Panc1 (cell line): ENCODE data around the gene PRND. TPM values are rescaled to one million over a fixed set of nuclear protein-coding genes. Genes with fewer than 3 reads are reported as not detected.

ENCODE experiments used
- ATAC-seq: fragments of 200-7000 bp; cut with Tn5 transposase; 2 replicates; pipeline ENCODE4 v1.9.1; 2020; ENCODE audit warnings: mild to moderate bottlenecking, moderate library complexity
- BruUV-seq: library from RNA; stranded (reverse); fragments of 400-500 nt; replicated peaks from 2 replicates; lab custom pipeline; 2021; lab: Mats Ljungman, UMichigan
- CTCF ChIA-PET: fragments of 300-600 bp; sonication (Branson Sonifier 250); formaldehyde crosslinking; loops from one replicate; lab custom pipeline; 2022; ENCODE audit warnings: antibody characterized with exemption; lab: Charles Lee
- POLR2A ChIA-PET: fragments of 300-600 bp; sonication (Branson Sonifier 250); formaldehyde crosslinking; loops from one replicate; lab custom pipeline; 2022; ENCODE audit warnings: antibody characterized with exemption; lab: Charles Lee
- DNase-seq: peaks from one replicate; pipeline ENCODE4 v3.0.0-alpha.2; 2010; ENCODE audit warnings: low read depth, low spot score
- H3K27ac ChIP-seq: 2 replicates; pipeline ENCODE4 v1.5.1; 2011; ENCODE audit warnings: mild to moderate bottlenecking, low read length, inconsistent platforms
- H3K27me3 ChIP-seq: fragments of 200-500 bp; sonication (Bioruptor generic); 2 replicates; pipeline ENCODE4 v1.6.0; 2014; ENCODE audit warnings: low read length, inconsistent platforms; ENCODE audit not compliant: control insufficient read depth, insufficient read depth
- H3K36me3 ChIP-seq: fragments of 200-500 bp; sonication (Bioruptor generic); 2 replicates; pipeline ENCODE4 v1.5.1; 2014; ENCODE audit warnings: inconsistent platforms, mild to moderate bottlenecking, low read length, moderate library complexity; ENCODE audit not compliant: control insufficient read depth, insufficient read depth
- H3K4me1 ChIP-seq: 2 replicates; pipeline ENCODE4 v1.5.1; 2011; ENCODE audit warnings: inconsistent platforms, mild to moderate bottlenecking, low read length, moderate library complexity; ENCODE audit not compliant: control insufficient read depth, insufficient read depth
- H3K4me3 ChIP-seq, 2 experiments: 2 replicates each; pipeline ENCODE4 v1.5.1; 2011 to 2012; ENCODE audit warnings: low read depth in 2 of 2, low read length in 2 of 2, mild to moderate bottlenecking in 2 of 2, inconsistent platforms in 1 of 2, moderate library complexity in 1 of 2
- H3K9me3 ChIP-seq: fragments of 200-500 bp; sonication (Bioruptor generic); 2 replicates; pipeline ENCODE4 v1.5.1; 2014; ENCODE audit warnings: low read depth, mild to moderate bottlenecking, inconsistent platforms, low read length, moderate library complexity; ENCODE audit not compliant: control insufficient read depth, insufficient read depth
- CTCF ChIP-seq: fragments of 450-650 bp; IDR thresholded peaks from 2 replicates; pipeline ENCODE4 v1.5.1; 2017; ENCODE audit warnings: mild to moderate bottlenecking
- POLR2AphosphoS5 ChIP-seq: IDR thresholded peaks from 2 replicates; pipeline ENCODE4 v1.6.1; 2012; ENCODE audit warnings: mild to moderate bottlenecking, low read depth, low read length, moderate library complexity
- REST ChIP-seq, 2 experiments: IDR thresholded peaks; 2 replicates each; pipeline ENCODE4 v1.6.1; 2011 to 2012; ENCODE audit warnings: low read depth in 2 of 2, control low read depth in 1 of 2, low read length in 1 of 2, mild to moderate bottlenecking in 1 of 2, moderate library complexity in 1 of 2; ENCODE audit not compliant: insufficient read depth in 1 of 2
- SIN3A ChIP-seq: IDR thresholded peaks from 2 replicates; pipeline ENCODE4 v1.6.1; 2012; ENCODE audit warnings: low read depth, mild to moderate bottlenecking, low read length, moderate library complexity, borderline replicate concordance; ENCODE audit not compliant: insufficient read depth
- TCF7L2 ChIP-seq: IDR thresholded peaks from 2 replicates; pipeline ENCODE4 v1.6.1; 2011; ENCODE audit warnings: mild to moderate bottlenecking, low read depth, low read length, inconsistent platforms
- in situ Hi-C: cut with HindIII; loops from 2 replicates; pipeline ENCODE4 v1.10.0; 2016; ENCODE audit warnings: low sequenced_read_pairs, low pct_unique_long_range_greater_than_20kb
- intact Hi-C: fragments of 100-400 bp; cut with micrococcal nuclease; formaldehyde crosslinking; loops from one replicate; pipeline ENCODE4 v1.10.0; 2022; ENCODE audit not compliant: unreplicated experiment
- total RNA-seq: library from RNA; stranded (reverse); gene quantifications from one replicate; pipeline ENCODE4 v1.2.1, GENCODE V29; 2021; ENCODE audit not compliant: unreplicated experiment

The PRND gene
- total RNA-seq, 1 experiment from 2014 or later = not detected

- TF ChIP-seq REST (IDR thresholded peaks at IDR 0.05; ENCODE audit: insufficient read depth in 1 of 2, low read depth in 2 of 2, low read length in 1 of 2) (no peak), CTCF (no peak), TCF7L2 (no peak), SIN3A (no peak), POLR2AphosphoS5 (no peak)
- Histone ChIP-seq H3K4me3 (no peak overlapping the region), H3K36me3 (no peaks in the 10 kb centered on the region; the same call in 1 of the 2 replicates), H3K4me1 (peaks cover 30% of the 10 kb centered on the region), H3K27ac (peak overlapping the region; percentile 94), H3K27me3 (no peaks in the 10 kb centered on the region), H3K9me3 (no peaks in the 10 kb centered on the region)
- ChIA-PET POLR2A (no interaction called here), CTCF (interaction anchor here (0.7 kb wide), 1 partner anchor 138 kb away, joined by 10 read pairs; no protein-coding TSS in a partner anchor)
- in situ Hi-C loops = no loop called here
- ATAC-seq (peak; percentile 3; the same call in 1 of the 2 replicates), DNase-seq (no peak)
- intact Hi-C loops = no loop called here
- BruUV-seq = no TSS peak
Observed at GRCh38 chr20:4684837-4685413, 36.8 kb upstream of the PRND start.

- TF ChIP-seq REST (IDR thresholded peaks at IDR 0.05; ENCODE audit: insufficient read depth in 1 of 2, low read depth in 2 of 2, low read length in 1 of 2) = no peak
- no peak for TF ChIP-seq SIN3A
- no peak for TF ChIP-seq CTCF
- TF ChIP-seq TCF7L2 = no peak
- TF ChIP-seq POLR2AphosphoS5 = no peak
- ATAC-seq = no peak
- Histone ChIP-seq H3K9me3 (no peaks in the 10 kb centered on the region), H3K4me3 (peak overlapping the region; percentile 66 to 75), H3K36me3 (no peaks in the 10 kb centered on the region; the same call in 1 of the 2 replicates), H3K27ac (peak overlapping the region; percentile 94), H3K27me3 (no peaks in the 10 kb centered on the region), H3K4me1 (peaks cover 30% of the 10 kb centered on the region)
- in situ Hi-C loops = no loop called here
- CTCF ChIA-PET = no interaction called here
- intact Hi-C loops = no loop called here
- POLR2A ChIA-PET = no interaction called here
- BruUV-seq = no TSS peak
- DNase-seq = no peak
Observed at GRCh38 chr20:4685923-4686221, 35.8 kb upstream of the PRND start.
